ENCODE measurements around the gene KPNA5. TPM values are rescaled to one million over a fixed set of nuclear protein-coding genes. Genes with fewer than 3 reads are reported as not detected.

KPNA5 gene
- total and polyA plus RNA-seq, 2 of the 8 experiments (the other 6 are each of a cell fraction or from before 2014, with no cell fraction given), result 2.0 to 9.7 TPM

DNA sequence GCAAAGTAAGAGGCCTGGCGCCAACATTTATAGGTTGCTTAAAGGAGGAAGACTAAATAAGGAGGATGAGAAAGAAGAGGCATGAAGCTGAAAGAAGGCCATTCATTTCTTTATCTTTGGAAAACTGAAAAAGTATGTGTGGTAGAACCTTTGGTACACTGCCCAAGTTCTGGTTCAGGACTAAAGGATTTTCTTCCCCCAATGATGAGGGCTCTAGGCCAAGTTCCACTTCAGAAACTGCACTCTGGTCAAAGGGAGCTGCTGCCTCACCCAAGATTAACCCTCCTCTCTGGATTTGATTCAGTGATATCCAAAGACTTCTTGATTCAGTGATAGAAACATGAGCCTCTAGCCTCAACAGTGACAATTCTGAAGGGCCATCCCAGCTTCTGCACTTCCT, 5.0 kb upstream of the KPNA5 start (continued):
- TF ChIP-seq, protein P1, sequence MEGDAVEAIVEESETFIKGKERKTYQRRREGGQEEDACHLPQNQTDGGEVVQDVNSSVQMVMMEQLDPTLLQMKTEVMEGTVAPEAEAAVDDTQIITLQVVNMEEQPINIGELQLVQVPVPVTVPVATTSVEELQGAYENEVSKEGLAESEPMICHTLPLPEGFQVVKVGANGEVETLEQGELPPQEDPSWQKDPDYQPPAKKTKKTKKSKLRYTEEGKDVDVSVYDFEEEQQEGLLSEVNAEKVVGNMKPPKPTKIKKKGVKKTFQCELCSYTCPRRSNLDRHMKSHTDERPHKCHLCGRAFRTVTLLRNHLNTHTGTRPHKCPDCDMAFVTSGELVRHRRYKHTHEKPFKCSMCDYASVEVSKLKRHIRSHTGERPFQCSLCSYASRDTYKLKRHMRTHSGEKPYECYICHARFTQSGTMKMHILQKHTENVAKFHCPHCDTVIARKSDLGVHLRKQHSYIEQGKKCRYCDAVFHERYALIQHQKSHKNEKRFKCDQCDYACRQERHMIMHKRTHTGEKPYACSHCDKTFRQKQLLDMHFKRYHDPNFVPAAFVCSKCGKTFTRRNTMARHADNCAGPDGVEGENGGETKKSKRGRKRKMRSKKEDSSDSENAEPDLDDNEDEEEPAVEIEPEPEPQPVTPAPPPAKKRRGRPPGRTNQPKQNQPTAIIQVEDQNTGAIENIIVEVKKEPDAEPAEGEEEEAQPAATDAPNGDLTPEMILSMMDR (IDR thresholded peaks at IDR 0.05; ENCODE audit: control extremely low read depth in 1 of 3, insufficient read depth in 1 of 3, low read depth in 1 of 3, low read length in 3 of 3), result no peak
- TF ChIP-seq BRCA1 (IDR thresholded peaks at IDR 0.05; ENCODE audit: low read depth, low read length) (no peak), CBX8 (IDR thresholded peaks at IDR 0.05; ENCODE audit: borderline replicate concordance, low read depth, low read length) (no peak), NRF1 (IDR thresholded peaks at IDR 0.05; ENCODE audit: low read depth, low read length) (no peak)
